HG03520 (cell line): Measurements from ENCODE around the gene GABRR3.

Experiments
- ATAC-seq: cut with Tn5 transposase; IDR thresholded peaks from one replicate; pipeline ENCODE4 v1.9.1; 2021; ENCODE audit warnings: mild to moderate bottlenecking, moderate library complexity; ENCODE audit not compliant: unreplicated experiment

The GABRR3 gene

DNA sequence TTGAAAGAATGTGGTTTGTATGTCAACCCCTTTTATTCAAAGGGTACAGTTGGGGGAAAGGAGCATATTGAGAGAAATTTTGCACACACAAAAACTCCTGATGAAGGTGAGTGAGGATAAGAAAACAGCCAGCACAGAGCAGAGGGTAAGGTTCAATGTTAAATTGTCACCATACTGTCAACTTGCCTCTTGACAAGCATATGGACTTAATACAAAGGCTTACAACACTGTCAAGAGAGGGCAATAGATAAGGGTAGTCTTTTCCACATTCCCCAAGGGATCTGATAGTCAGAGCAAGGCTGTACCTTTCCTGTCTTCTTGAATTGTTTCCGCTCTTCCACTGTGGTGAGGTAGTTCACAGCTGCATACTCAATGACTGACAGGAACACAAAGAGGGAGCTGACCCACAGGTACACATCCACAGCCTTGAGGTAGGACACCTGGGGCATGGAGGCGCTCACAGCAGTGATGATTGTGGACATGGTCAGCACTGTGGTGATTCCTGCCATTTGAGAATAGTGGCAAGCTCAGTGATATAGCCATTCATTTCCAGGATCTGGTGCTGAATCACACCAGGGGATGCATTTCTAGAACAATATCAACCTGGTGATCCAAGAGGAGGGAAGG is 42.5 kb downstream of the GABRR3 start:
- no peak for ATAC-seq

DNA sequence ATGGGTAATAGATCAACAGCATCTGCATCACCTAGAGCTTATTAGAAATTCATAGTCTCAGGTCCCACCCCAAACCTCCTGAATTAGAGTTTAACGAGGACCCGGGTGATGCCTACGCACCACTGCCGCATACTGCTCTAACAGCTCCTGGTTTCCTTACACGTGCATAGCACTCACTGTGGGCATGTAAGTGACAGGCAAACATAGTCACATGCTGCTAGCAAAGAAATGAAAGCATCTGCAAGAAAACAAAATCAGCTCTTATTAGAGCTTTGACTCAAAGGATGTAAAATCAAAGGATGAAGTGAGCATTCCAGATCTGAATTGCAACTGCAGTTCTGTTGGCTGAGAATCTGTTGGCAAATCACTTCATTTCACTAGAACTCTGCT is 43.8 kb downstream of the GABRR3 start:
- ATAC-seq = no peak

DNA sequence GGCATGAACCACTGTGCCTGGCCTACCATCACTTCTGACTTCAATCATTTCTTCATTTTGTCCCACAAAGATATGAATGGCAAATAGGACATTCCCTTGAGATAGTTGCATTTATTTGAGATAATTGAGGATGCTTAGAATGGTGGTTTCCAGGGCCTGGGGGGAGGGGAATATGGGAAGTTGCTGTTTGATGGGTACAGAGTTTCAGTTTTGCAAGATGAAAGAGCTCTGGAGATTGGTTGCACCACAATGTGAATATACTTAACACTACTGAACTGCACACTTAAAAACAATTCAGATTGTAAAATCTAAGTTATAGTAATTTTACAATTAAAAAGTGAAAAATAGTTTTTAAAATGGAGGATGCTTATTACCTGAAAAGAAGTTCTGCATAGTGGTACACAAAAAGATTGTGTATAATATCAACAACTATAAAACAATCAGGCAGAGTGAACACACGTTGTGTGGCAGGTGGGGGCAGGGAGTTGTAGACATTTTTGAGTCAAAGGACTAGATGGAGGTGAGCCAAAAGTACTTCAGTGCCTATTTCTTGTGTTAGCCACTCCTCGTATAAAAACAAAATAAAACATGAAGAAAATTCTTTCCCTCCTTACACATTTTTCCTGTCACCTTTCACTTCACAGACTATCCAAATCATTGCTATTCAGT is 44.4 kb downstream of the GABRR3 start:
- no peak for ATAC-seq

DNA sequence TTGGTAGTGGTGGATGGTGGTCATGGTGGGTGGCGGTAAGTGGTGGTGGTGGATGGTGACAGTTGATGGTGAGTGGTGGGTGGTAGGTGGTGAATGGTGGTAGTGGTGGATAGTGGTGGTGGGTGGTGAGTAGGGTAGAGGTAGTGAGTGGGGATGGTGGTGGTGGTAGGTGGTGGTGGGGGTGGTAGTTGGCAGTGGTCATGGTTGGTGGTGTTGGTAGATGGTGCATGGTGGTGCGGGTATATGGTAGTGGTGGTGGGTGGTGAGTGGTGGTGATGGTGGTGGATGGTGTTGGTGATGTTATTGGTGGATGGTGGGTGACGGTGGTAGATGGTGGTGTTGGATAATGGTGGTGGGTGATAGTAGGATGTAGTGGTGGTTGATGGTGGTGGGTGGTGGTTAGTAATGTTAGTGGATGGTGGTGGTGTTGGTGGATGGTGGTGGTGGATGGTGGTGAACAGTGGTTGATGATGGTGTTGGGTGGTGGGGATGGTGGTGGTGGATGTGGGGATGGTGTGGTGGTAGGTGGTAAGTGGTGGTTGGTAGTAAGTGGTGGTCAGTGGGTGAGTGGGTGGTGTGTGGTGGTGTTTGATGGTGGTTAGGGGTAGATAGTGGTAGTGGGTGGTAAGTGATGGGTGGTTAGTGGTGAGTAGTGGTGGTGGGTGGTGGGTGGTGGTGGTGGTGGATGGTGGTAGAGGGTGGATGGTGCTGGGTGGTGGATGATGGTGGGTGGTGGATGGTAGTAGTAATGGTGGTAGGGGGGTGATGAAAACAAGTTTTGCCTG is 46.1 kb downstream of the GABRR3 start:
- ATAC-seq = no peak

DNA sequence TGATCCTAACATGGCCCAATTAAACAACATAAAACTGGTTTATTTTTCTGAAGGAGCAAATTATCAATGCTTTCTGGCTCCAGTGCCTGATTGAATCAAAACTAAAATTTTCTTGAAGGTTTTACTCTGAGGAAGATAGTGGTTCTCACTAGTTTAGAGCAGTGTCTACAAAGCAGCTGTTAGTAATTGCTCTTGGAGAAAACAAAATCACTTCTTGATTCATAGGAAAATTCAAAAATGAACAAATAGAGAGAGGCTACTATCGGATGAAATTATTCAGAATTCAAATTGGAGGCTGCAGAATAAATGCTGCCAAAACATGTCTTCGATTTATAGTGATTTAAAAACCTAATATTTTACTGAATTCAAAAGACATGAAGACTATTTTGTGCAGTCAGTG is 47.8 kb downstream of the GABRR3 start:
- ATAC-seq = no peak

DNA sequence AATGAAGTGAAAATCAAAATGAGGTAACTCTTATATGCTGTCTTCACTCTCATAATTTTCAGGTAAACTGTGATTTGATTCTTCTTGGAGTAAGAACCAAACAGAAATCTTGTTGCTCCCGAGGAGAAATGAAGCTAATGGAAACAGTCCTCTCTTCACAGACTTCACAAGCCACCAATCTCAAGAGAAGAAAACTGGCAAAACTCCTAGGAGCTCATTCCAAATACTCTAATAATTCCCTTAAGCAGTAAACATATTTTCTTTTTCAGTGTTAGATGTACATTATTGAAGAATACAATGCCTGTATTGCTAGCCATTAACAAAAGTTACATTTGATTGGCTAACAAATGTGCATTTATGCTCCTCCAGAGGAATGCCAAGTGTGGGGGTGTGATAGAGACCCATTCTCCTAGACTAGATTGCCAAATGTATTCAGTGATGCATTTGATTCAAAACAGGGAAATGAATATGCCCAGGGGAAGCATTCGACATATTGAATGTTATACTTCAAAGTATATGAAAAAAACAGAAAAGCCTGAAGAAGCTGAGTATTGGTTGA is 51.1 kb downstream of the GABRR3 start:
- no peak for ATAC-seq

DNA sequence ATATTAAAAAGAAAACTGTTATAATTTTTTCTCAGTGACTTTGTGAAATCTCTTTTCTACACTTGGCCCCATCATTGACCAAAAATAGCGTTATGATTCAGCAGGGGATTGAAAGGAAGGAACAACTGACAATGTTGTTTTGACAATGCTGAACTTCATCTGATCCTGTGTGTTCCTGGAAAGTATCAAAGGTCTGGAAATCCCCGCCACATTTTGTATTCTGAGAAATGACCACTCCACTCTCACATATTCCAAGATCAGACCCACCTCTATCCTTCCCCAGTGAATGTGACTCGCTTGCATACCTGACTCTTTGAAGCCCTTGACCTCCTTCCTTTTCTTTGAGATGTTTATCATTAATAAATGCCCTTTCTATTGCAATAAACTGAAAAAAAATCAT is 53.2 kb downstream of the GABRR3 start:
- no peak for ATAC-seq

DNA sequence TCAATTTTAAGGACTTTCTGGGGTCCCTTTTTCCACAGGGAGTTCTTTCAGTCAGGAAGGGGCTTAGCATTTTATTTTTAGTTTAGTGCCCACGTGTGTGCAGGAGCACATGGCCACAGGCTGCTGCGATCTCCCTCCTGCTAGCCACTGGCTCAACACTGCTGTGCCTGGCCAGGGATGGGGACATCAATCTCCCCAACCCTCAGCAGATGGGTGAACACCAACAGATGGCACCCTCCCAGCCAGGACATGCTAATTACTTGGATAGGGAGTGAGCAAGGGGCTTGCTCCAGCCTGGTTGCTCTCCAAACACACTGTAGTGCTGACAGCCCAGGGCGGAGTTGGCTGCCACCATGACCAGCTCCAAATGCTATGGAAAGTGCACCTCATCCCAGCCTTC is 55.5 kb downstream of the GABRR3 start:
- ATAC-seq = no peak

DNA sequence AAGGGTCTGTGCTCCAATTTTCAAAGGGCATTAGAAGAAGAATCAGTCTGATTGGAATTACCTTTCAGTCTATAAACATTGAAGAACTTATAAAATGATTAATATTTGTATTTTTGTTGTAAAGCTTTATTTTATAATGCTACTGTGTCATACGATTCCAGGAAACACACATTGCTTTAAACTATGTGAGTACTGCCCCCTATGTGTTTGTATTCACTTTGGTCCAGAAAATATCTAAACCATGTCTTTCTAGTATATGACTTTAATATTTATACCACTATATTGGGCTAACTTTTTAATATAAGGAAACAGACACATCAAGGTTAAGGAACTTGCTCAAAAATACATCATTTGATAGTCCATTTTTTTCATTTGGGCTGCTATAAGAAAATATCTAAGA is 59.6 kb downstream of the GABRR3 start:
- no peak for ATAC-seq

DNA sequence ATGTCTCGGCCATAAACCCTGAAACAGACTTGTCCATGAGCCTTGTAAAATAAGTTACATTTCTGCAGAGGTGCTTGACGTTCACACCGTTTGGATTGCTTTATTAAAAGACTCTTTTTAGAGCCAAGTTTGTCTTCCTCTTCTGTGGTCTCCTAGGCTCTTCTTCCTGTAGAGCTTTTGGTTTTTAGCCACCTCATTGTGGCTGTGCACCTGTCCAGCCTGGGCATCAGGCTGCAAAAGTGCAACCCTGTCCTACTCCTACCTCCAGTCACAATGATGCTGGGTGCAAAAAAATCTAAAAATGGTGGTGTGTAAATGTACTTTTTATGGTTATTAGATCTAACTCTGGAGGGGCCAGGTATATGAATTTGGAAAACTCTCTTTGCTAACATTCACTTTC is 60.1 kb downstream of the GABRR3 start:
- ATAC-seq = no peak

DNA sequence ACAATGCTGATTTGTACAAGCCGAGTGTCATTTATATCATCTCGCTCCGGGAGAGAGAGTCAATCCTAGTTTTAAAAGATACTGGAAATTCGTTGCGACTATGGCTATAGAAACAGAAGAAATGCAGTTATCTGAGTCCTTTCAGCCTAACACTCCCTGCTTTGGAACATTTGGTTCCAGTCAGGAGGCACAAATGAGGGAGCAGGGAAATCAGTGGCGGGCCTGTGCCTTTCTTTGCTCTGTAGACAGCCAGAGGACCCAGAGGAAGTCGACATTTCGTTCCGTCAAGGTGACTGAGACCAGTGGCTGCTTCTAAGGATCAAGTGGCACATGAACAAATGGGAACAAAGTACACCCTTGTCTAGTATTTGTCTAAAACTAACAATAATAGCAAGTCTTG is 62.1 kb downstream of the GABRR3 start:
- no peak for ATAC-seq

DNA sequence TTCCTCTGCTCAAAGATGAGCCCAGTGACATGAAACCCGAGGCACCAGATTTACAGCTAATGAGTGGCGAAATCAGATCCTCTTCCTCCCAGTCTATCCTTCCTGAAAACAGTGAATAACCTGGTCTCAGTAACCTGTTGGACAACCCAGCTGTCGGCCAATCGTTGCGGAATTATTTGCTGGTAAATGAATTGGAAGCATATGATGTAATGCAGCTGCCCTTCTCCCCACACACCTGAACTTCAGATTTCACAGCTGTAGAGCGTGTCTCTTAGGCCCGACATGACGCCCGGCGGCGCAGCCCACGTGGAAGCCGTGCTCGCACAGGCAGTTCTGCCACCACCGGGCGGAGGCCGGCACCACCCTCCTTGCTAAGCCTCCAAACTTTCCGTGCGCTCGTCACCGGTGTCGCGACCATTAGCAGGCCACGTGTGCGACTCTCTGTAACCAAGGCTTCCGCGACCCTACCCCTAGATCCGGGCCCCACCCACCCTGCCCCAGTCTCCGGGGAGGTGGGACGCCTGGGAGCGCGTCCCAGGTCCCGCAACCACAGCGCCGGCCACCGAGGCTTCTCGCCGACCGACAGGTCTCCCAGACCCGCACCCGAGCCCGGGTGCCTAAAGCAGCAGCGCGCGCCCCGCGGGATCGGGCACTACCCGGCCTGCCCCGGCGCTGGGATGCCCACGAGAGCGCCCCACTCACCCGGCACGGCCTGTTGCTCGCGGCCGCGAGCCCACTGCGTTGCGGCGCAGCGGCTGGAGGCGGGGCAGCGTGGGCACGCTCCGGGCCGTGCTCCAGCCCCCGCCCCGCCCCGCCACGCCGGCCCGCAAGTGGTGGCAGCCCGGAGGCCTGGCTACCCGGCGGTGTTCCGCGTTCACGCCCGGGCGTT is 63.2 kb downstream of the GABRR3 start, which contains the start of gene RIOX2:
RIOX2 (minus strand) TSS at position 753 of the 889 bp plus-strand sequence. CDS start 4,838 bp downstream, outside the sequence.
- peak; percentile 92 for ATAC-seq

DNA sequence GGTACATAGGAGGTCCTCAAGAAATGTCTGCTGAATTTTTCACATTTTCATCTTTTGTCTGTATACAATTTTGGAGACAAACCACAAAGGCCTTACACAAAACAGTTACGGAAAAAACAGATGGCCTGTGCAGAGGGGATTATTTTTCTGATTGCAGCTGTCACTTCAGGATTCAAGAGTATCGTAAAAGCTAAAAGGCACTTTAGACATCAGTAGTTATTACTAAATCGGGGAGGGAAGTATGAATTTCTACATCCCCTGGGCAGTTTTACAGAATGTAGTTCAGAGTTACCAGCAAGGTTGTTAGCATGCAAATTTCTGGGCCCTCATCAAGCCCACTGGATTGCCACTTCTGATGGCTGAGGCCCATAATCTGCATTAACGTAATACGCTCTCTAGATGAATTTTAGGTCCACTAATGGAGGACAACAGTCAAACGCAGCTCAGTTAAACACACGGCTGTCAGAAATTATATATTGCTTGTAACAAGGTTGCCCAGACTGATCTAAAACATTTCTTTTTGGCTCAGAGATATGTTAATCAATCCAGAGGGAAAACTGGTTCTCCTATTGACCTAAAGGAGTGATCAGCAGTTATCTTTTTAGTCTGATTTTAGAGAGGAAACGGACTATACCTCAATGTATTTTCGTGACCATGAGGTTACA is 64.0 kb downstream of the GABRR3 start:
- no peak for ATAC-seq

DNA sequence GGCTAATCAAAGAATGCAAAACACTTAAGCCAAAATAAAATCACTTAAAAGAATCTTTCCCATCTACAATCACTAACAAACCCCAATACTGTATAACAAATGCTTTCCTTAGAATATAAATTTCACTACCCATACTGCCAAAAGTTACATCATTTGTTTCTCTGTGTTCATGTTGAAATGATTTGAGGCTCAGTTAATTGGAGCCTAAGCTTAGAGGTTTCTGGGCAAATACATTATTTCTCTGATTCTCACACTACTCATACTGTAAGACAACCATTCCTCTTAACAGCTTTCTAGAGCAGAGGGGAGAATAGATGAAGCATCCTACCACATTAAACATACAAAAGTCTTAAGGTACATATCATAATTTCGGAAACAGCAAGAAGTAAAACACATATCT is 65.0 kb downstream of the GABRR3 start:
- no peak for ATAC-seq

DNA sequence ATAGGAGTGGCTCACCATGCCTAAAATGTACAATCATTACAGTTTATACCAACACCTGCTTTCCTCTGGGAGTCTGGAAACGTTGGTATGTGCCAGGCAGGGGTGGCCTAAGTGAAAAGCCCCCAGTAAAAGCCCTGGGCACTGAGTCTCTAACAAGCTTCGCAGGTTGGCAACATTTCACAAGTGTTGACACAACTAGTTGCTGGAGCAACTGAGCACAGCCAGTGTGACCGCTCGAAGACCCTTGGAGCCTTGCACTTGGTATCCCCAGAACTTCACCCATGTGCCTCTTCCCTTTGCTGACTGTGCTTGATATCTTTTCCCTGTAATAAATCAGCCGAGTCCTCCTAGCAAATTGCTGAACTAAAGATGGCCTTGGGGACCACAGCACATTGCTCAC is 65.6 kb downstream of the GABRR3 start:
- no peak for ATAC-seq

DNA sequence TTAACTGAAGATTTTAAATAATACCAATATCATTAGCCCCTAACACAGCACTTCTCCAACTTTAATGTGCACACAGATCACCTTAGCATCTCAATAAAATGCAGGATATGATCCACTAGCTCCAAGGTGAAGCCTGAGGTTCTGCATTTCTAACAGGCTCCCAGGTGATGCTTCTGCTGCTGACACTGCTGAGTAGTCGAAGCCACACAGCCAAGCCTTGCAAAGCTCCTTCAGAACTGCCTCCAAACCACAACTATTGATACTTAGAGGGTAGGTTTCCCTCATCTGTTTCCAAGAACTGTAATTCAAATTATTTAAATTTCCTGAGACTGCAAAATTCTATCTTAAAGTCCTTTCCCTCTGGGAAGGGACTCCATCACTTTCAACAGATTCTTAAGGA is 66.7 kb downstream of the GABRR3 start:
- no peak for ATAC-seq

DNA sequence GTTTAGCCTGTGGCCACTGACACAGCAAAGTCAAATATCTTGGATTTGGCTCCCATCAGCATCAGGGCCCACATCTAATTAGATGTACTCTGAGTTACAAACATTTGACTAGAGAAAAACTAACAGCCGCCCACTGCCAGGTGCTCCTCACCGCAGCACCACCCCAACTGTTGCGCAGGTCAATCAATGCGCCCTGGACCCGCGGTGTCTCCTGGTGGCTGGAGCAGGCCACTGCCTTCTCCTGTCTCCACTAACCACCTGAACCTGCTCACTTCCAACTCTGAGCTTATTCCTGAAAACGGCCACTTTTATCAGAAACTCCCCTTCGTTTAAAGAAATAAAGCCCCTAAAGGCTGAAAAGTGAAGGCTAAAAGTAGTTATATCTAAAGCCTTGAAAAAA is 67.1 kb downstream of the GABRR3 start:
- ATAC-seq = no peak

DNA sequence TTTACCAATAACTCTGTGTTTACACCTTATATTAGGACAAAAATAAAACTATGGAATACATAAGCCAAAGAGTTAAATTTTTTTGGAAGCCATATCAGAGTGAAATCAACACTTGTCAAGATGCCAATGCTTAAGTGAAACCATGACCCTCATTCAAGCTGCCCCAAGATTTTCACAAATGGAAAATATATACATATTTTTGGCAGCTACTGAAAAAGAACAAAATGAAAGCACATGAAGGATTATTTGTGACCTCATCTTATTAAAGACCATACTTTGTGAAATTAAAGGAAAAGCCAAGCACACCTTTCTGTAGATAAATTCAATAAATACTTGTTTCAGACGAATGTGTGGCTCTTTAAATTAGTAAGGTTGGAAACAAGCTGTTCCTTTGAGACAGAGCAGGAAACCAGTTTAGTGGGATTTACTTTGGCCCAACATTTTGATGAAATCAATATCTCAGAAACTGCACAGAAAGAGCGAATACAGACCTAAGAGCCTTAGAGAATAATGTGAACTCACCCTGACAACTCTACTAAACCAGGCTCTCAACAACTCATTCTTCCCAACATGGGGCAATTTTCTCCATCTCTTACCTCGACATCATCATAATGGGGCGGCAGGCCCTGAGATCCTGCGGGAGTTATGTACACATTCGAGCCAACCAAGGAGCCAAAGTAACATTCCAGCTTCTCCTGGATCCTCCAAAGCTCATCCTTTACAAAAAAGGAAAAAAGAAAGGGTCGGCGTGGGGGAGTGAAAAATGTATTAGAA is 73.9 kb downstream of the GABRR3 start:
- no peak for ATAC-seq

DNA sequence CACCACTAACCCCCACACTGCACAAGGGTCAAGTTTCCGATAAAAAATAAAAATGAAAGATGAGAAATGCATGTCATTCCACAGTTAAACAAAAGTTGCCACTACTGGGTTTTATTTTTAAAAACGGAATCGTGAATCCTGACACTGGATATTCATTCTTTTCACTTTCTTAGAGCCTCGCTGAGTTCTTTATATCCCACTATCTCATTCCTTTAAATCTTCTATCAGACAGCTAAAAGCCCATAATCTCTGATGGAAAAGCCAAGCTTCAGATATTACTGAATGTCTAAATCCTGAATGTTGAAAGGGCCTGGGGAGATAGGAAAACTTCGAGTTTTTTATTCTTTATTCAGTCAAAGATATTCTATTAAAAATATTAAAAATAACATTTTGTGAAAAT is 74.6 kb downstream of the GABRR3 start:
- no peak for ATAC-seq

DNA sequence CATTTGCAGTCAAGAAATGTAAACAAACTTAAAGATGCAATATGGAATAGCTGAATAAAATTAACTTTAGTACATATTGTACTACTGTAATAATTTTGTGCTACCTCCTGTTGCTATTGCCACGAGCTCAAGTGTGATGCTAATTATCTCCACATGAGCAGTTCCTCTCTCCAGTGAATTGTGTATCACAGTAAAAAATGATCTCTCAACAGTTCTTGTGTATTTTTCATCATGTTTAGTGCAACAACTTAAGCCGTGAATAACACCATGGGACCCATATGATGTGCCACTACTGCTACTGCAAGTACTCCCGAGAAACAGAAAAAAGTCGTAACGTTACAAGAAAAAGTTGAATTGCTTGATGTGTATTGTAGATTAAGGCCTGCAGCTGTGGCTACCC is 75.2 kb downstream of the GABRR3 start:
- no peak for ATAC-seq
